Measurements from ENCODE around the gene SEZ6. TPM values are rescaled to one million over a fixed set of nuclear protein-coding genes. Genes with fewer than 3 reads are reported as not detected.
A peak's percentile ranks its signal among the peaks of the same experiment; 100 is the strongest.

Gene SEZ6
- total RNA-seq, 1 experiment from 2014 or later, result not detected

DNA sequence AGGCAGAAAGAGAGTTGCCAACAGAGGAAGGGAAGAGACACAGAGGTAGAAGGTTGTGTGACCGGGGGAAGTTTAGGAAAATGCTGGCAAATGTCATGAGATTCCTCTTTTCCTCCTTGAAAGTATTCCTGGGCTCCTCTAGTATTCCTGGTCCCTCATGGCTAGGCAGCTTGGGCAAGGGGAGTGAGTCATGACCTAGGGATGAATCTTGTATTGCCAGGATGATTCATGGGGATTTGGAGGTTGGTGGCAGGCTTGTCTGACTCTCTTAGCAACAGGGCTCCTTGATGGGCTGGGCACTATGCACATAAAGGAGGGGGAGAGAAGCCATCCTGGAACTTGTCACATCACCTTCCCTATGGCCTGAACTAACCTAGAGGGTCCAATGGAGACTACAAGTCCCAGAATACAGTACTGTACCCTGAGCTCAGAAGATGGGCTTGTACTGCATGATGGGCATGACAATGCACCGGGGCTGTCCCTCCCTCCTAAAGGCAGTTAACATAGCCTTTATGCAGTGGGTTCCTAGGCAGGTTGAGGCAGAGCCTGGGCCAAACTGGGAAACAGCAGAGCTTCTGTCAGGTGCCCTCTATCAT, 2.1 kb upstream of the SEZ6 start:
- peak; percentile 25 to 60 for DNase-seq
- peaks cover 60% of the 10 kb centered on the region for H3K27me3 ChIP-seq (ENCODE audit: insufficient read depth, low read depth)
- no peaks in the 10 kb centered on the region for H3K9me3 ChIP-seq (ENCODE audit: insufficient read depth, low read depth)
- ChIA-PET CTCF (no interaction called here), POLR2A (ENCODE audit: unreplicated experiment) (no interaction called here)
- no peaks in the 10 kb centered on the region; the same call in 1 of the 2 replicates for H3K4me1 ChIP-seq (replicated peaks; ENCODE audit: insufficient read depth)
- no peak overlapping the region for H2AFZ ChIP-seq
- H3K4me3 ChIP-seq, result no peak overlapping the region
- H3K9me2 ChIP-seq (ENCODE audit: insufficient read depth), result no peaks in the 10 kb centered on the region
- H4K20me1 ChIP-seq (ENCODE audit: insufficient read depth), result no peaks in the 10 kb centered on the region
- no peaks in the 10 kb centered on the region for H3K79me2 ChIP-seq (ENCODE audit: low read depth)
- no peak overlapping the region for H3K27ac ChIP-seq
- no TSS peak for BruUV-seq (replicated peaks)
- no peaks in the 10 kb centered on the region for H3F3A ChIP-seq (ENCODE audit: insufficient read depth, low read depth)
- intact Hi-C loops (cut with micrococcal nuclease; ENCODE audit: unreplicated experiment), result no loop called here
- H3K36me3 ChIP-seq (ENCODE audit: low read depth), result no peaks in the 10 kb centered on the region
- 0 out of 2 replicates have a peak overlapping the region, but pooled peaks have one; percentile 3 for H3K4me2 ChIP-seq
- TF ChIP-seq, protein P1, sequence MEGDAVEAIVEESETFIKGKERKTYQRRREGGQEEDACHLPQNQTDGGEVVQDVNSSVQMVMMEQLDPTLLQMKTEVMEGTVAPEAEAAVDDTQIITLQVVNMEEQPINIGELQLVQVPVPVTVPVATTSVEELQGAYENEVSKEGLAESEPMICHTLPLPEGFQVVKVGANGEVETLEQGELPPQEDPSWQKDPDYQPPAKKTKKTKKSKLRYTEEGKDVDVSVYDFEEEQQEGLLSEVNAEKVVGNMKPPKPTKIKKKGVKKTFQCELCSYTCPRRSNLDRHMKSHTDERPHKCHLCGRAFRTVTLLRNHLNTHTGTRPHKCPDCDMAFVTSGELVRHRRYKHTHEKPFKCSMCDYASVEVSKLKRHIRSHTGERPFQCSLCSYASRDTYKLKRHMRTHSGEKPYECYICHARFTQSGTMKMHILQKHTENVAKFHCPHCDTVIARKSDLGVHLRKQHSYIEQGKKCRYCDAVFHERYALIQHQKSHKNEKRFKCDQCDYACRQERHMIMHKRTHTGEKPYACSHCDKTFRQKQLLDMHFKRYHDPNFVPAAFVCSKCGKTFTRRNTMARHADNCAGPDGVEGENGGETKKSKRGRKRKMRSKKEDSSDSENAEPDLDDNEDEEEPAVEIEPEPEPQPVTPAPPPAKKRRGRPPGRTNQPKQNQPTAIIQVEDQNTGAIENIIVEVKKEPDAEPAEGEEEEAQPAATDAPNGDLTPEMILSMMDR (conservative IDR thresholded peaks at IDR 0.05), result no peak
- TF ChIP-seq EZH2 (IDR thresholded peaks at IDR 0.05; ENCODE audit: low read depth), result no peak

DNA sequence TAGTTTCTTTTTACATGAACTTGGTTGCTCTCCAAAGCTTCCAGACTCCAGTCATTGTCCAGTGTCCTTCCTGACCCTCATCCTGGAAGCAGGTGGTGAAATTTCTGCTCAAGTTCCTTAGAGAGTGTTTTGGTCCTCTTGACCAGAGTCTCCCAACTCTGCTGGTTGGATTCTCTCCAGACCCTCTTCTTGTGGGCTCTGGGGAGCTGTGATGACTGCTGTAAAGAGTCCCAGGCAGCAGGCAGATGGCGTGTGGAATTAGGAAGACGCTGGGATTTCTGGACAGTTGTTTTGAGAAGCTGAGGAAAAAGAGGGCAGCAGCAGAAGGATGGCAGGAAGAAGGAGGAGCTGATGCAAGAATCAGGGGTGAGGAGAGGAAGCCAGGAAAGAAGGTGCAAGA, 1.6 kb upstream of the SEZ6 start:
- H3F3A ChIP-seq (ENCODE audit: insufficient read depth, low read depth), result no peaks in the 10 kb centered on the region
- TF ChIP-seq, protein P1 (conservative IDR thresholded peaks at IDR 0.05), result no peak
- TF ChIP-seq EZH2 (IDR thresholded peaks at IDR 0.05; ENCODE audit: low read depth), result no peak
- 0 out of 2 replicates have a peak overlapping the region, but pooled peaks have one; percentile 3 for H3K4me2 ChIP-seq
- H4K20me1 ChIP-seq (ENCODE audit: insufficient read depth), result no peaks in the 10 kb centered on the region
- BruUV-seq (replicated peaks), result no TSS peak
- no peaks in the 10 kb centered on the region for H3K36me3 ChIP-seq (ENCODE audit: low read depth)
- H3K79me2 ChIP-seq (ENCODE audit: low read depth), result no peaks in the 10 kb centered on the region
- no peak overlapping the region for H3K4me3 ChIP-seq
- no peaks in the 10 kb centered on the region for H3K9me3 ChIP-seq (ENCODE audit: insufficient read depth, low read depth)
- H3K27ac ChIP-seq, result no peak overlapping the region
- no peak overlapping the region for H2AFZ ChIP-seq
- H3K27me3 ChIP-seq (ENCODE audit: insufficient read depth, low read depth), result peaks cover 61% of the 10 kb centered on the region
- H3K9me2 ChIP-seq (ENCODE audit: insufficient read depth), result no peaks in the 10 kb centered on the region
- ChIA-PET CTCF (no interaction called here), POLR2A (ENCODE audit: unreplicated experiment) (no interaction called here)
- no peaks in the 10 kb centered on the region; the same call in 1 of the 2 replicates for H3K4me1 ChIP-seq (replicated peaks; ENCODE audit: insufficient read depth)
- no peak for DNase-seq
- intact Hi-C loops (cut with micrococcal nuclease; ENCODE audit: unreplicated experiment), result no loop called here

DNA sequence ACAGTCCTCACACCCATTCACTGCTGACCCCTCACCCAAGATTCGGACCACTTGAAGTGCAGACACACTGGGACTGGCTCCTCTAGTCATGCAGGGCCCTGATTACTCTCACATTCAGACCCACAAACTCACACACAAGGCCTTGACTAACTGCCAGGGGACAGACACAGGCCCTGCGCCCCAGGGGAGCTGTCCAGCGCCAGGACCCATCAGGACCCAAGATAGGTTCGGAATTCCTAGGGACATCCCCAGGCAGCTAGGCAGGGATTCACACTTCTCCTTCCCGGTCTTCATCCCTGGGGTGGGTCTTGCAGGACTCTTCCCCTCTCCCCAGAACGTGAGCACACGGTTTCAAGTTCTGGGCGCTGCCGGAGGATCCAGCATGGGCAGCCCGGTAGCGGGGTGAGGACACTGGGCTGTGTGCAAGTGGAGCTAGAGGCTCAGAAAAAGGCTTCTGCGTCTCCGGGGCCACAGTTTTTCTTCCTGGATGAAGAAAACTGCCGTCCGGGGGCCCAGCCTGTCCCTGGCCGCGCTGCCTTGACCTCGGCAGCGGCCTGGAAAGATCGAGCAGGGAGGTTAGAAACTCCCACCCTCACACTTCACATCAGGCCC, 1.6 kb downstream of the SEZ6 start:
- no peak overlapping the region for H3K4me3 ChIP-seq
- TF ChIP-seq, protein P1 (conservative IDR thresholded peaks at IDR 0.05), result no peak
- no peak for TF ChIP-seq EZH2 (IDR thresholded peaks at IDR 0.05; ENCODE audit: low read depth)
- no peaks in the 10 kb centered on the region for H3K79me2 ChIP-seq (ENCODE audit: low read depth)
- CTCF ChIA-PET, result no interaction called here
- no peak overlapping the region for H2AFZ ChIP-seq
- POLR2A ChIA-PET (ENCODE audit: unreplicated experiment), result no interaction called here
- peaks cover 72% of the 10 kb centered on the region for H3K27me3 ChIP-seq (ENCODE audit: insufficient read depth, low read depth)
- H3K27ac ChIP-seq, result no peak overlapping the region
- no peaks in the 10 kb centered on the region for H3K9me3 ChIP-seq (ENCODE audit: insufficient read depth, low read depth)
- H3K4me1 ChIP-seq (replicated peaks; ENCODE audit: insufficient read depth), result no peaks in the 10 kb centered on the region; the same call in 1 of the 2 replicates
- no peaks in the 10 kb centered on the region for H4K20me1 ChIP-seq (ENCODE audit: insufficient read depth)
- no peak overlapping the region for H3K4me2 ChIP-seq
- H3K9me2 ChIP-seq (ENCODE audit: insufficient read depth), result no peaks in the 10 kb centered on the region
- H3F3A ChIP-seq (ENCODE audit: insufficient read depth, low read depth), result no peaks in the 10 kb centered on the region
- BruUV-seq (replicated peaks), result no TSS peak
- H3K36me3 ChIP-seq (ENCODE audit: low read depth), result no peaks in the 10 kb centered on the region
- intact Hi-C loops (cut with micrococcal nuclease; ENCODE audit: unreplicated experiment), result no loop called here
- no peak for DNase-seq

Data from PC-9 (cell line).